KMS-11 (cell line): ENCODE results near the gene FHIT.

Experiments
- H2AFZ ChIP-seq: fragments of 200-600 bp; sonication (generic); 2 replicates; pipeline ENCODE4 v1.6.1; 2016; ENCODE audit warnings: antibody characterized with exemption, mixed run types, low read depth
- H3K27ac ChIP-seq: fragments of 200-600 bp; sonication (generic); 2 replicates; pipeline ENCODE4 v1.6.1; 2016; ENCODE audit warnings: mild to moderate bottlenecking, mixed run types
- H3K27me3 ChIP-seq: fragments of 200-600 bp; sonication (generic); 2 replicates; pipeline ENCODE4 v1.6.1; 2017; ENCODE audit warnings: mild to moderate bottlenecking, low read depth, mixed run types, moderate library complexity; ENCODE audit not compliant: insufficient read depth
- H3K36me3 ChIP-seq: fragments of 200-600 bp; sonication (generic); 2 replicates; pipeline ENCODE4 v1.6.1; 2017; ENCODE audit warnings: mild to moderate bottlenecking, mixed run types; ENCODE audit not compliant: insufficient read depth
- H3K4me1 ChIP-seq: fragments of 200-600 bp; sonication (generic); 2 replicates; pipeline ENCODE4 v1.6.1; 2016; ENCODE audit warnings: mild to moderate bottlenecking, low read depth, mixed run types; ENCODE audit not compliant: poor library complexity, severe bottlenecking
- H3K4me2 ChIP-seq: fragments of 200-600 bp; sonication (generic); 2 replicates; pipeline ENCODE4 v1.7.0; 2016; ENCODE audit warnings: mild to moderate bottlenecking, mixed run types
- H3K4me3 ChIP-seq: fragments of 200-600 bp; sonication (generic); IDR thresholded peaks from 2 replicates; pipeline ENCODE4 v1.6.1; 2017; ENCODE audit warnings: low read depth, low read length, mixed read lengths; ENCODE audit not compliant: insufficient read depth
- H3K79me2 ChIP-seq: fragments of 200-600 bp; sonication (generic); 2 replicates; pipeline ENCODE4 v1.6.1; 2016; ENCODE audit warnings: low read depth, mixed run types; ENCODE audit not compliant: insufficient read depth
- H3K9ac ChIP-seq: fragments of 200-600 bp; sonication (generic); 2 replicates; pipeline ENCODE4 v1.6.1; 2016; ENCODE audit warnings: mild to moderate bottlenecking, mixed run types
- H4K20me1 ChIP-seq: fragments of 200-600 bp; sonication (generic); 2 replicates; pipeline ENCODE4 v1.6.1; 2016; ENCODE audit warnings: mild to moderate bottlenecking, mixed run types; ENCODE audit not compliant: insufficient read depth
- CTCF ChIP-seq: fragments of 200-600 bp; sonication (generic); conservative IDR thresholded peaks from 2 replicates; pipeline ENCODE4 v1.6.1; 2017; ENCODE audit warnings: low read depth, mild to moderate bottlenecking, antibody characterized with exemption, low read length, moderate library complexity, mixed read lengths

The FHIT gene

GRCh38 chr3:60703956-60704736 lies 547.1 kb downstream of the FHIT start:
- no peak overlapping the region for H3K4me3 ChIP-seq
- no peaks in the 10 kb centered on the region for H3K27me3 ChIP-seq
- no peaks in the 10 kb centered on the region for H3K36me3 ChIP-seq
- no peak overlapping the region for H3K4me2 ChIP-seq
- H3K9ac ChIP-seq, result no peak overlapping the region
- no peak overlapping the region for H3K27ac ChIP-seq
- no peaks in the 10 kb centered on the region for H3K4me1 ChIP-seq
- no peaks in the 10 kb centered on the region for H3K79me2 ChIP-seq
- no peak for TF ChIP-seq CTCF
- no peaks in the 10 kb centered on the region for H4K20me1 ChIP-seq
- H2AFZ ChIP-seq, result no peak overlapping the region

- Histone ChIP-seq H3K27me3 (no peaks in the 10 kb centered on the region), H3K4me2 (no peak overlapping the region), H3K27ac (no peak overlapping the region)
These were observed 548.2 kb downstream of the FHIT start for GRCh38 chr3:60703008-60703407.

GRCh38 chr3:60698117-60698516 lies 553.1 kb downstream of the FHIT start:
- Histone ChIP-seq H3K36me3 (no peaks in the 10 kb centered on the region), H3K27ac (no peak overlapping the region), H3K4me1 (no peaks in the 10 kb centered on the region), H3K4me3 (no peak overlapping the region), H3K4me2 (no peak overlapping the region), H3K79me2 (no peaks in the 10 kb centered on the region), H4K20me1 (no peaks in the 10 kb centered on the region), H3K27me3 (no peaks in the 10 kb centered on the region), H3K9ac (no peak overlapping the region), H2AFZ (no peak overlapping the region)
- TF ChIP-seq CTCF, result no peak

More at GRCh38 chr3:60703008-60703407, 548.2 kb downstream of the FHIT start:
- no peaks in the 10 kb centered on the region for H3K36me3 ChIP-seq
- H3K4me1 ChIP-seq, result no peaks in the 10 kb centered on the region
- no peak for TF ChIP-seq CTCF
- H3K4me3 ChIP-seq, result no peak overlapping the region
- no peaks in the 10 kb centered on the region for H3K79me2 ChIP-seq
- no peak overlapping the region for H2AFZ ChIP-seq
- no peak overlapping the region for H3K9ac ChIP-seq
- H4K20me1 ChIP-seq, result no peaks in the 10 kb centered on the region

GRCh38 chr3:60697132-60697531 lies 554.1 kb downstream of the FHIT start:
- Histone ChIP-seq H3K4me1 (no peaks in the 10 kb centered on the region), H3K27me3 (no peaks in the 10 kb centered on the region), H3K4me2 (no peak overlapping the region), H4K20me1 (no peaks in the 10 kb centered on the region), H3K79me2 (no peaks in the 10 kb centered on the region), H3K9ac (no peak overlapping the region), H2AFZ (no peak overlapping the region), H3K36me3 (no peaks in the 10 kb centered on the region), H3K4me3 (no peak overlapping the region), H3K27ac (no peak overlapping the region)
- no peak for TF ChIP-seq CTCF
